Stimulated activated CD8-positive, alpha-beta memory T cell treated with anti-CD3 and anti-CD28 coated beads, Interleukin-7, amount 100 ng/mL, for 24 hours (primary cell): ENCODE data around the gene ARHGAP22.
"Not testable (repeated sequence)": the region's sequence is repeated elsewhere in the genome, so short reads cannot be mapped to it uniquely, and the experiment has no call there.

Source experiments
- DNase-seq: peaks from one replicate; pipeline ENCODE4 v3.0.0-alpha.2; 2020; ENCODE audit warnings: low read depth

ARHGAP22 gene, protein sequence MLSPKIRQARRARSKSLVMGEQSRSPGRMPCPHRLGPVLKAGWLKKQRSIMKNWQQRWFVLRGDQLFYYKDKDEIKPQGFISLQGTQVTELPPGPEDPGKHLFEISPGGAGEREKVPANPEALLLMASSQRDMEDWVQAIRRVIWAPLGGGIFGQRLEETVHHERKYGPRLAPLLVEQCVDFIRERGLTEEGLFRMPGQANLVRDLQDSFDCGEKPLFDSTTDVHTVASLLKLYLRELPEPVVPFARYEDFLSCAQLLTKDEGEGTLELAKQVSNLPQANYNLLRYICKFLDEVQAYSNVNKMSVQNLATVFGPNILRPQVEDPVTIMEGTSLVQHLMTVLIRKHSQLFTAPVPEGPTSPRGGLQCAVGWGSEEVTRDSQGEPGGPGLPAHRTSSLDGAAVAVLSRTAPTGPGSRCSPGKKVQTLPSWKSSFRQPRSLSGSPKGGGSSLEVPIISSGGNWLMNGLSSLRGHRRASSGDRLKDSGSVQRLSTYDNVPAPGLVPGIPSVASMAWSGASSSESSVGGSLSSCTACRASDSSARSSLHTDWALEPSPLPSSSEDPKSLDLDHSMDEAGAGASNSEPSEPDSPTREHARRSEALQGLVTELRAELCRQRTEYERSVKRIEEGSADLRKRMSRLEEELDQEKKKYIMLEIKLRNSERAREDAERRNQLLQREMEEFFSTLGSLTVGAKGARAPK

DNA sequence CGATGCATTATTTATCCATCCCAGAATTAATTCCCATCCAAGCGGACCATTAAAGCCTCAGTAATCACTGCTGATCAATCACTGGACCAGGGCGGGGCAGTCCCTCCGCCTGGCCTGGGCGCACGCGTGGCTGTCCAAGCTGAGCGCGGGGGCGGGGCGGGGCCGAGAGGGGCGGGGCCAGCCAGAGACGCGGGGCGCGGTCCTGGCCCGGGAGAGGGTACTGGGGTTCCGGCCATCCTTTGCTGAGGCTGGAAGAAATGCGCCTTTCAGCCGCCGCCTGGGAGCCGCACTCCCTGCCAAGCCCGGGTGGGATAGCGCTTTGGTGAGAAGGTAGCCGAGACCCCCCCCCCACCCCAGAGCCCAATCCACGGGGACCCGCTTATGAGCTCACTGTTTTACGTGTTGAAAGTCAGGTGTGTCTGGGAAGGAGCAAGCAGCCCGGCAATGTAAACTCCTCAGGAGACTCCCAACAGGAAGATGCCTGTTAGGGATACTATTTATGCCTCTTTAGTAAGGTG is at the start of gene ARHGAP22:
Gene ARHGAP22 (minus strand): TSS at position 83 of the 518 bp plus-strand sequence. CDS start 277 bp downstream, outside the sequence.
- DNase-seq: no peak

DNA sequence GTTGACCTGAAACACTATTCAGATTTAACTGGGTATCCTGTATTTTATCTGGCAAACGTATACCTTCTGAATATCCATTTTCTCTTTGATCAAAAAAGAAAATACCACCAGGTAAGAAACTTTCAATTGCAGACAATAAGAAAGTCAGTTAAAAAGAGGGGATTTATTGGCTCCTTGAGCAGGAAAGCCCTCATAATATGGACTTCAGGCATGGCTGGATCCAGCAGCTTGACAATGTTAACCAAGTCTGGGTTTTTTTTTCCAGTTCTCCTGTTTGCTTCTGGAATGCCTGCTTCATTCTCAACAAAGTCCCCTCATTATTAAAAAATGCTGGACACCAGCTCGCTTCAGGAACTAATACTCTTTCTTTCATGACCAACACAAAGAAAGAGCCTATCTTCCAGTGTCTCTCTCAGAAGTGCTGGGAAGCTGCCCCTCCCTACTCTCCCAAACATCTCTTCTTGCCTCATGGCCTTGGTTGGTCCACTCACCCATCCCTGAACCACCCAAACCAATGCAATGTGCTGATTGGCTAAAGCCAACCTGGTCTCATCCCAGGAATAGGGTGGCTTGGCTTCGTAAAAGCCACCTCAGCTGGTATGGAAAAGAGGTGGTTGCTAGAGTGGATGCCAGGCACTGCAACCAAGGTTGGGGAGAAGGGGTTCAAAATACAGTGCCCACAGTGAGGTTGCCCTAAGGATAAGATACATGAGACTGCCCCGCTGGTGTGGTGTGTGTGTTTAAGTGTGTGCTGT is 49.2 kb upstream of the ARHGAP22 start:
- no peak for DNase-seq

DNA sequence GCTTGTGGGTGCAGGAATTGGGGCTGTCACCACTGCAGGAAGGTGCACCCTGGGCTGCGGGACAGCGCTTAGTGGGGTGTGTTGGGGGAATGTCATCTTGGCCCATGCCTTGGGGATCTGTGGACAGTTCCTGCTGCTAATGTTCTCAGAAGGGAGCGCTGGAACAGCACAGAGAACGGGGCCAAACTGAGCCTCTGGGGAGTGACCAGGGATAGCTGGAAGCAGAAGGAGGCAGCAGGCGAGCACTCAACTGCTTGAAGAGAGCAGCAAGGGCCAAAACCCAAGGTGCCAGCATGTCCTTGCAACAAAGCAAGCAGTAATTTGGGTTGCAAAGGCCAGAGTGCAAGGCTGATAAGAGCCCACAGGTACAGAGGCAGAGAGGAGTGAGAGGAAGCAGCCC is 48.5 kb upstream of the ARHGAP22 start:
- DNase-seq: no peak

DNA sequence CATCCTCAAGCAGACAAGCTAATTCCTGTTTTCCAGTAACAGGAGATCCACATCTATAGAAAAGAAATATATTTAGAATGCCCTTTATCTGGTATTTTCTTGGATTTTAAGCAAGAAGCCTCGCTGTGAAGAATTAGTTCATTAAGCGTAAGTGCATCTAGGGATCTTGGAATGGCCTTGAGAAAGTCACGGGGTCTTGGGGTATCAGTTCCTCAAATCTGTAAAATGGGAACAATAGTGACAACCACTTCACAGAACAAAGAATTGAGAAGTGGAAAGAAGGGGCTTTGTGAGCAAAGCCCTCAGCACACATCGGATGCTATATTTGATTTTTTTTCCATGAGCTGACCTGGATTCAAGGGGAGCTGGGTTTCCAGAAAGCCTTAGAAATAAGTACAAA is 47.5 kb upstream of the ARHGAP22 start:
- no peak for DNase-seq

DNA sequence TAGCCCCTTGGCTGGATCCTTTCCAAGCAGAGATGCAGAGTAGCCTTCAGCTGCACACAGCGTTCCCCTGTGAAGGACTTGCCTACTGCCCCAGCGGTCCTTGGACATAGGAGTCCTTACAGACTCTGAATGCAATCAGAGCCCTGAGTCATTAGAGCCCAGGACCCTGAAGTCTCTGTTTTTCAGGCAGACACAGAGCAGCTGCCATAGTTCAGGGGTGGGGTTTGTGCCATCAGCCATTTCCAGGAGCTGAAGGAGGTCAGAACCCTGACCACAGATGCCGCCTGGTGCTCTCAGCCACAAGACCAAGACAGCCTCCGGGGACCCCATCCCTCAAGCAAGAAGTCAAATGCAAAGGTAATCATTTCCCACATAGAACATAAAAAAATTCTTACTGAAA is 47.0 kb upstream of the ARHGAP22 start:
- no peak for DNase-seq

DNA sequence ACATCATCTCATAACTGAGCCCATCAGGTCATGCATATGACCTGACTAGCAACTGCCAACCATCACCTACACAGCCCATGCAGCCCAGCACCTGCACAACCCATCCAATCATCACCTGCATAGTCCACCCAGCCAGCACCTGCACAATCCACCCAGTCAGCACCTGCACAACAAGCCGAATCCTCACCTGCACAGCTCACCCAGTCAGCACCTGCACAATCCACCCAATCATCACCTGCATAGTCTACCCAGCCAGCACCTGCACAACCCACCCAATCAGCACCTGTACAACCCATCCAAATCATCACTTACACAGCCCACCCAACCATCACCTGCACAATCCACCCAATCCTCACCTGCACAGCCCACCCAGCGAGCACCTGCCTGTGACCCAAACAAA is 46.4 kb upstream of the ARHGAP22 start:
- DNase-seq: no peak

DNA sequence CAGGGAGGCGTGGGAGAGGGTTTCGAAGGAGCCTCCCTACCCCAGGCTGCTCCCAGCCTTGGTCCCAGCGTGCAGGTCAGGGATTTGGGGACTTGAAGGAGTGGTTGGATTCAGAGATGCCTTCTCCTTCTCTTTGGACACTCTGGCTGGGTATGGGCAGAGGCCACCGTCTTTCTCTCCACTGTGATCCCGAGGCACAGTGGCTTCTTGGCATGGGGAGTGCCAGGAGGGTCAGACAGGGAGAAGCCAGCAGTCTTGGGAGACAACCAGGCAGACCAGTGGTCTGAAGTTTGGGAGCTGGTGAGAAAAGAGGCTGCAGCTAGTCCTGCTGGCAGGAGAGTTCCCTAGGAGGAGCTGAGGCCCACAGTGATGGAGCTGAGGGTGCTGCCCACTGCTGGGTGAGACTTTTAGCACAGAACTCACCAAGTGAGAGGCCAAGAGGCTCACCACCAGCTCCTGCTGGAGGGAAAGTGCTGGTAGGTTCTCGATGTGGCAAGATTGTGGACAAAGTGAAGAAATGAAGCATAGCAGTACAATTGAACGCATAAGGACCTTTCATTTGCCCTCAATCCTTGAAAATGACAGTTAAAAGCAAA is 44.6 kb upstream of the ARHGAP22 start:
- no peak for DNase-seq

DNA sequence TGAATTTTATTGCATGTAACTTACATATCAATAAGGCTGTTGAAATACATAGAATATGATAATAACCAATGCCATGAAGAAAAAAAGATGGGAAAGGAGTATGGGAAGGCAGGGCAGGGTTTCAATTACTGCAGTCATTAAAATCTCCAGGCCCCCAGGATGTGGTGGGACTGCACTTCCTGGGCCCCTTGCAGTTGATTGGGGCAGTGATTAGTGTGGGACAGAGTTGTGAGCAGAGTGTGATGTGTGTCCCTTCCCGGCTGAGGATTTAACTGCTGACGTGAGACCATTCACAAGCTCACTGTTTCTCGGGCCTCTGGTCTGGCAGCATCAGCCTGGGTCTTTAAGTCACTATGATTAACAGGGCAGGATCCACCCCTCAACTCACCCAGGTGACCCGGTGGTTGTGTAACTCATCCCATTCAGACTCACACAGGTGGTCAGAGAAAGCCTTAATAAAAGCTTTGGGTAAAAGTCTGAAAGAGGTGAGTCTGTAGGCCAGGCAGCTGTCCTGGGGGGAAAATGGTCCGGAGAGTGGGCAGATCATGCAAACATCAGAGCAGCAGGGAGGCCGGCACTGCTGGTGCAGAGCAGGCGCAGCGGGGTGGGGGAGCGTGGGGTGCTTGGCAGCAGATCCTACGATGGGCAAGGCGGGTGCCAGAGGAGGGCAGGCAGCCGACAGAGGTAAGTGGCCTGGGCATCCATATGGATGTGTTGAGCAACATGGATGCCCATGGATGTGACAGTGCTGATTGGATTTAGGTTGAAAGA is 43.5 kb upstream of the ARHGAP22 start:
- DNase-seq: no peak

DNA sequence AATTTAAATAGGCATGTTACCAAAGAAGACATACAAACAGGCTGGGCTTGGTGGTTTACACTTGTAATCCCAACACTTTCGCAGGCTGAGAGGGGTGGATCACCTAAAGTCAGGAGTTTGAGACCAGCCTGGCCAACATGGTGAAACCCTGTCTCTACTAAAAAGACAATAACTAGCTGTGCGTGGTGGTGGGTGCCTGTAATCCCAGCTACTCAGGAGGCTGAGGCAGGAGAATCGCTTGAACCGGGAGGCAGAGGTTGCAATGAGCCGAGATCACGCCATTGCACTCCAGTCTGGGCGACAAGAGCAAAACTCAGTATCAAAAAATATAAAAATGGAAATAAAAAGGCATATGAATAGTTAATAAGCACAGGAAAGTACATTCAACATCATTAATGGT is 42.2 kb upstream of the ARHGAP22 start:
- not testable (repeated sequence) for DNase-seq

DNA sequence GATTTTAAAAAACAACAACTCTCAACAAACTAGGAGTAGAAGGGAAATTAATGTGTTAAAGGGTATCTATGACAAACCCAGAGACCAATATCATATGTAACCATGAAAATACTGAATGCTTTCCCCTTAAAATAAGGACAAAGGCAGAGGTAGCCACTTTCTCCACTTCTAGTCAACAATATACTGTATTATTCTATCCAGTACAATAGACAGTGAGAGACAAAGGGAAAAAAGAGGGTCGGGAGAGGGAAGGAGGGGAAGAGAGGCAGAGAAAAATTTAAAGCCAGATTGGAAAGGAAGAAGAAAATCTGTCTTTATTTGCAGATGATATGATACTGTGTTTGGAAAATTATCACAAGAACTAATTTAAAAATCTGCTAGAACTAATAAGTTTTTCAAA is 40.7 kb upstream of the ARHGAP22 start:
- DNase-seq: no peak

DNA sequence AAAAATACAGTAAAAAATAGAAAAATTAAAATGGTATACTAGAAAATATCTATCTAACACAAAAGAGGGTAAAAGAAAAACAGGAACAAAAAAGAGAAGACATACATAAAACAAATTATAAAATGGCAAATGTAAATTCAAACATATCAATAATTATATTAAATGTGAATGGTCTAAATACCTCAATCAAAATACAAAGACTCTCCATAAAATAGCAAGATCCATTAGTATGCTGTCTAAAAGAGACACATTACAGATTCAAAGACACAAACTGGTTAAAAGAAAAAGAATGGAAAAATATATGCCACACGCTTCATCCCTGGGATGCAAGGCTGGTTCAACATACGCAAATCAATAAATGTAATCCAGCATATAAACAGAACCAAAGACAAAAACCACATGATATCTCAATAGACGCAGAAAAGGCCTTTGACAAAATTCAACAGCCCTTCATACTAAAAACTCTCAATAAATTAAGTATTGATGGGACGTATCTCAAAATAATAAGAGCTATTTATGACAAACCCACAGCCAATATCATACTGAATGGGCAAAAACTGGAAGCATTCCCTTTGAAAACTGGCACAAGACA is 36.3 kb upstream of the ARHGAP22 start:
- DNase-seq: not testable (repeated sequence)

DNA sequence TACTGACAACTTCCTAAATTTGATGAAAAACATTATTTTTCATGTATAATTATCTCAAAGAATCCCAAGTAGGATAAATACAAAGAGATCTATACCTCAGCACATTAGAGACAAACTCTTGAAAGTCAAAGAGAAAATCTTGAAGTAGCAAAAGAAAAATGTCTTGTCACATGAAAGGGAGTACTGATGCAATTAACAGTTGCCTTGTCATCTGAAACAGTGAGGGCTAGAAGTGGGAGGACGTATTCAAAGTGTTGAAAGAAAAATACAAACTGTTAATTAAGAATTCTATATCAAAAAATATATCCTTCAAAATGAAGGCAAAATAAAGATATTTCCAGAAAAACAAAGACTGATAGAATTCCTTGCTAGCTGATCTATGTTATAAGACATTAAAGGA is 35.5 kb upstream of the ARHGAP22 start:
- no peak for DNase-seq

DNA sequence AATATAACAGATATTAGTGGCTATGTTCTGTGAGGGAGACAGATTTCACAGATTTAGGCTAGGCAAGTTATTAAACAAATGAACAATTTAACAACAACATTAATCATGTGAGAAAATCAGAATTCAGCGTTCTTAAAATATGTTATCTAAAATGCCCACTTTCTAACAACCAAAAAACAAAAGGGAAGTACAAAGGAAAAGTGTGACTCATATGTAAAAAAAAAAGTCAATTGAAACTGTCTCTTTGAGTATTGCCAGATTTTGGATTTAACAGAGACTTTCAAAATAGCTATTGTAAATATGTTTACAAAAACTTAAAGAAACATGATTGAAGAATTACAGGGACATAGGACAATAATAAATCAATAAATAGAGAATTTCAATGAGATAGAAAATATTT is 34.8 kb upstream of the ARHGAP22 start:
- DNase-seq: no peak

DNA sequence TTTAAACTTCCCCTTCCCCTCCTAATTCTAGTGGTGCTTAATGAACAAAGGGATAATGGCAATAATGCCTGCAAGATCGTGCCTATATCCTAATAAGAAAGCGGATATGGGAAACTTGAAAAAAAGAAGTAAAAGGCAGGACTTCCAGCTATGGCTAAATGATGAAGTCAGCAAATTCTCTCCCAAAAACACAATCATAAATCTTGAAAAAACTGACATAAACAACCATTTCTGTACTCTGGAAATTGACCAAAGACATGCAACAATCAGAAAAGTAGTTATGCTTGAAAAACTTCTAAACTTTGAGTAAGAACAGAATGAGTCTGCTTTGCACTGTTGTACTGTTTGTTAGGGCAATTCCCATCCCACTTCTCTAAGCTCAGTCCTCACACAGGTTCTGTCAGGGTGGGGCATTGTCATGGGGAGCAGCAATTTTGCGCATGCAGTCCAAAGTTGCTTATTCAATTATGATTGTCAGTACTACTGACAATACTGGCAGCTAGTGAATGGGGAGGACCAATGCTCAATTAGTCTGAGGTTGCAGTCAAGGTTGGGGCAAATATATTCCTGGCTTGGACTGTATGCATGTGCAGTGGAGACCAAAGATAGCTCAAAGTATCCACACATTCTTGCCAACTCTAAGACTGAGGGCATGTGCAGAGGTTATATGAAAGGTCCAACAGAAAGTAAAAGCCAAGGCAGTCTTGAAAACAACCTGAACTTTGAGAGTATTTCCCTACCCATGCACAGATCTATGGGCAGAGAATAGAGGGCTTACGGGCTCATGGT is 34.1 kb upstream of the ARHGAP22 start:
- no peak for DNase-seq

DNA sequence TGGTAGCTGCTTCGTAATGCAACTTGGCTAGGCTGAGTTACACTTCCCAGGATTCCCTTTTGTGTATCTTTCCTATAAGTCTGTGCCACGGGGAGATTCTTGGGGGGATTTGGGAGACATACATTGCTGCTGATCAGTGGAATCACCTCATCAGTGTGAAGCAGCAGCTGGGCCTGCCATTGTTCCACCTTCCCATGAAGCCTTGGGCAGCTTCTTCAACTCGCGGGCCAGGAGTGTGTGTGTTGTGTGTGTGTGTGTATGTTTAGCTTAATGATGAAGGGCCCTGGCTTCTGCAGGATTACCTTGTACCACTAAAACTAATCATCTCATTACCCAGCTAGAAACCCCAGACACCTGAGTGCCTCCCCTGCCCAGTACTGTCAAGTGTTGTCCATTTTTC is 33.3 kb upstream of the ARHGAP22 start:
- no peak for DNase-seq

DNA sequence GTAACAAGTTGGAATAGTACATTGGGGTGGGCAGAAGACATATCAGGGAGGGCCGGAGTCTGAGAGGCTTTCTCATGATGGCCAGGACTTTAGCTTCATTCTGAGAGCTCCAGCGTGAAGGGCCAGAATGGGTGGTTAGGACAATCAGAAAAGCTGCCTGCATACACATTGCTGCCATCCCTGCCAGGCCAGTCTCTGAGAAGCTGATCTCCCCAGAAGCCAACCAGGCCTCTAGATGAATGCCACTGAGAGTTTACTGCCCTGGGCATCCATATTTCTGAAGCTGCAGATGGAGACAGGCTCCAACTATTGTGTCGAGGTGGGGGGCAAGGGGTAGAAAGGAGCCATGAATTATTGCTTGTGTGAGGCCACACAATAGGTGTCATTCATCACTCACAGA is 32.0 kb upstream of the ARHGAP22 start:
- no peak for DNase-seq

DNA sequence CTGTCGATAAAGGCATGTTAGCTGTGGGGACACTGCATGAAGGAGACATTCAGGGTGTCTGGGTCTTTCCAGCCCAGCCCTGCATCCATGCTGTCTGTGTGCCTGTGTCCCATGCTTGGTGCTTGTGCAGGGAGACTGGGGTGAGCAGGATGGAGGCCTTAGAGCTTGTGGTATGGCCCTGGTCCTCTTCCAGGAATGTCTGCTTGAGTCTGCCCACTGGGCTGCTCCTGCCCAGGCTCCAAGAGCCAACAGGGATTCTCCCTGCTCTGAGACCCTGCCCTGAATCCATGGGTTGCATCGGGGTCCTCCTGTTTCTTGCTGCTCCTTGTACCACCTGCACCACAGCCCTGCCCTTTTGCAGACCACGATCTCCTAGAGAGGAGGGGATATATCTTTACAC is 31.4 kb upstream of the ARHGAP22 start:
- DNase-seq: no peak

DNA sequence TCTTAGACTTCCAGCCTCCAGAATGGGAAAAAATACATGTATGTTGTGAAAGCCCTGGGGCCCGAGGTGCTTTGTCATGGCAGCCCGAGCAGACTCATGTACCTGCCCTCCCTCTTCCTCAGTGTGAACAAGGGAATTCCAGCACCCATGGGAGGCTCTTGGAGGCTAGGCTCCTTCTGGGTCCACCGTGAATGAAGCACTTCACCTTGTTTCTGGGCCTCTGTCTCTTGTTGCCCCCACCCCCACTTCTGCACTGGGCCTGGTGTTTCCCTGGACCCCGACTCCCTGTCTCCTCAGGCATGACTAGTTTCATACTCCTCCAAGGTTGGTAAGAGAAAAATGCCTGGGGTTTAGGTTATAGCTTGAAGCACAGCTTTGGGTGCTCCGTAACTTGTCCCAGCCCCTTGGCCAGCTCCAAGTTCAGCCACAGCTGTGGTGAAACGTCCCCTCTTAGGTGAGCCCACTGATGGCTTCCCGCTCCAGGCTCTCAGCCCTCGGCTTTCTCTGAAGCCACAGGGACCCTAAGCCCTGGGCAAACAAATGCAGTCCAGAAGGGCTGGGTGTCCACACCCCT is 30.2 kb upstream of the ARHGAP22 start:
- DNase-seq: no peak

DNA sequence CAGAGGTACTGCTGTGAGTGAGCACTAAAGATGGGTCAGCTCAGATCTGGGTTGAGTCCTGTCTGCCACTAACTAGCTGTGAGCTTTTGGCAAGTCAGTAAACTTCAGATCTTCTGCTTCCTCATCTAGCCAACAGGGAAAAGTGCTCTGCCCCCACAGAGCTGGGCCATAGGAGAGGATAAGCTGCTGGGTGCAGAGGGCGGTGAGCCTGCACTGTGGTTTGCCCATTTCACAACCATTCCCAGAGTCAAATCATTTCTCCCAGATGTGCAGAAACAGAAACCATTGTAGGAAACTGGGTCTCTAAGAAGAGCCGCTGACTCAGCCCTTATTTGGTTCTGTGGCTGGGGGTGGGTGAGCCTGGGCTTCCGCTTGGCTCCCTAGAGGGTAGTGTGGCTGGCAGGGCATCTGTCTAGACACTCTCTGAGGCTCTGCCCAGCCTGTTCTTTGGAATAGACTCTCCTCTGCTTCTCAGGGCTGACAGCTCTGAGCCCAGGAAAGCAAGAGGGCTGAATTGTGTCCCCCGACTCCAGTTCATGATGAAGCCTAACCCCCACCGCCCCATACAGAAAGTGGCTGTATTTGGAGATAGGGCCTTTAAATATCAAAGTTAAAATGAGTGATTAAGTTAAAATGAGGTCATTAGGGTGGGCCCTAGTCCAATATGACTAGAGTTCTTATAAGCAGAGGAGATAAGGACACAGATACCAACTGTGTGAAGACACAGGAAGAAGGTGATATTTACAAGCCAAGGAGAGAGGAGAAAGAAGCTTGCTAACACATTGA is 29.5 kb upstream of the ARHGAP22 start:
- no peak for DNase-seq
